B cell (primary cell): ENCODE measurements around the gene SSBP2.

ENCODE experiments used
- CTCF ChIP-seq: fragments of 200-600 bp; IDR thresholded peaks from one replicate; pipeline ENCODE4 v1.8.0; 2022; ENCODE audit warnings: antibody characterized with exemption, mild to moderate bottlenecking
- EZH2 ChIP-seq: IDR thresholded peaks from 2 replicates; pipeline ENCODE4 v1.6.1; 2012; ENCODE audit warnings: borderline replicate concordance, low read depth, mild to moderate bottlenecking, moderate library complexity, low read length; ENCODE audit not compliant: insufficient read depth, poor library complexity, severe bottlenecking

GRCh38 chr5:81750308-81751008 is 439 bp downstream of the SSBP2 start:
- no peak for TF ChIP-seq CTCF
- TF ChIP-seq EZH2 = no peak
